HepG2 (cell line): ENCODE data around the gene NUP85. TPM values are rescaled to one million over a fixed set of nuclear protein-coding genes. Genes with fewer than 3 reads are reported as not detected.

Experiments
- ATAC-seq: fragments of 200-7000 bp; cut with Tn5 transposase; 3 replicates; pipeline ENCODE4 v1.9.1; 2020; ENCODE audit warnings: mild to moderate bottlenecking, moderate library complexity
- BruUV-seq: library from RNA; stranded (reverse); fragments of 400-500 nt; replicated peaks from 2 replicates; lab custom pipeline; 2021; lab: Mats Ljungman, UMichigan
- CTCF ChIA-PET: fragments of 300-600 bp; formaldehyde crosslinking; extraction: SDS; loops from one replicate; lab custom pipeline; 2021; ENCODE audit warnings: low total read pairs, inconsistent platforms, low intra/inter-chr PET ratio; lab: Yijun Ruan, JAX
- POLR2A ChIA-PET: fragments of 350-600 bp; sonication (Branson Sonifier 250); formaldehyde crosslinking; loops from one replicate; lab custom pipeline; 2020; ENCODE audit warnings: antibody characterized with exemption, inconsistent platforms; lab: Yijun Ruan, JAX
- DNase-seq: peaks from one replicate; pipeline ENCODE4 v3.0.0-alpha.2; 2015; ENCODE audit warnings: low spot score
- FAIRE-seq: peaks from 3 replicates; lab custom pipeline; 2011; peaks lifted over from hg19 to GRCh38; lab: Jason Lieb, UNC
- H2AFZ ChIP-seq: one replicate; pipeline ENCODE4 v1.6.1; 2011; ENCODE audit warnings: low read length, inconsistent platforms
- H3K27ac ChIP-seq: fragments of 300-600 bp; 3 replicates; pipeline ENCODE4 v1.8.0; 2011; ENCODE audit warnings: mixed run types, mild to moderate bottlenecking, mixed read lengths, low read length, inconsistent platforms; ENCODE audit not compliant: insufficient read depth; ENCODE audit errors: extremely low read length
- H3K27me3 ChIP-seq, 2 experiments: fragments of 200-600 bp in 1 of 2; 2 replicates in 1 of 2; 3 replicates in 1 of 2; pipeline versions ENCODE4 v1.6.0 to v1.8.0; 2011; ENCODE audit warnings: low read length in 2 of 2, mild to moderate bottlenecking in 2 of 2, moderate library complexity in 2 of 2, inconsistent platforms in 1 of 2; ENCODE audit not compliant: insufficient read depth in 2 of 2, control insufficient read depth in 1 of 2
- H3K36me3 ChIP-seq, 2 experiments: fragments of 200-600 bp in 1 of 2; replicated peaks in 1 of 2; 2 replicates in 1 of 2; 3 replicates in 1 of 2; pipeline versions ENCODE4 v1.5.1 to v1.8.0; 2011; ENCODE audit warnings: low read length in 2 of 2, inconsistent platforms in 1 of 2; ENCODE audit not compliant: insufficient read depth in 2 of 2, control insufficient read depth in 1 of 2
- H3K4me1 ChIP-seq: 2 replicates; pipeline ENCODE4 v1.5.1; 2012; ENCODE audit warnings: low read length, inconsistent platforms; ENCODE audit not compliant: insufficient read depth
- H3K4me2 ChIP-seq: 2 replicates; pipeline ENCODE4 v1.6.0; 2011; ENCODE audit warnings: low read depth, low read length, inconsistent platforms
- H3K4me3 ChIP-seq, 3 experiments: fragments of 200-600 bp in 1 of 3; sonication (generic), shearing (Covaris generic) in 1 of 3; replicated peaks in 1 of 3; 2 replicates each; pipeline ENCODE4 v1.5.1; 2011 to 2016; ENCODE audit warnings: low read length in 3 of 3, inconsistent platforms in 2 of 3, low read depth in 2 of 3, mild to moderate bottlenecking in 2 of 3, control low read depth in 1 of 3, mixed read lengths in 1 of 3; ENCODE audit not compliant: insufficient read depth in 1 of 3
- H3K79me2 ChIP-seq: one replicate; pipeline ENCODE4 v1.6.1; 2011; ENCODE audit warnings: low read length, inconsistent platforms; ENCODE audit not compliant: insufficient read depth
- H3K9ac ChIP-seq: 2 replicates; pipeline ENCODE4 v1.6.0; 2011; ENCODE audit warnings: mild to moderate bottlenecking, low read depth, low read length, inconsistent platforms; ENCODE audit not compliant: insufficient read depth
- H3K9me3 ChIP-seq: 2 replicates; pipeline ENCODE4 v1.5.1; 2012; ENCODE audit warnings: mild to moderate bottlenecking, low read length
- H4K20me1 ChIP-seq: 2 replicates; pipeline ENCODE4 v1.6.0; 2011; ENCODE audit warnings: inconsistent platforms, mild to moderate bottlenecking, low read length, moderate library complexity; ENCODE audit not compliant: insufficient read depth
- CSRNP1 ChIP-seq: sonication (generic); formaldehyde crosslinking; IDR thresholded peaks from 2 replicates; pipeline ENCODE4 v1.8.1; 2023; ENCODE audit warnings: mild to moderate bottlenecking, missing genetic modification reagents
- FUBP1 ChIP-seq: sonication (generic); formaldehyde crosslinking; IDR thresholded peaks from 2 replicates; pipeline ENCODE4 v1.5.1; 2020; ENCODE audit warnings: missing genetic modification reagents, mild to moderate bottlenecking, borderline replicate concordance
- KLF16 ChIP-seq, 2 experiments: sonication (generic) in 1 of 2; formaldehyde crosslinking in 1 of 2; IDR thresholded peaks; 2 replicates each; pipeline versions ENCODE4 v1.6.1 to v1.8.0; 2016 to 2023; ENCODE audit warnings: missing genetic modification reagents in 2 of 2, missing compliant biosample characterization in 1 of 2
- NFIB ChIP-seq: sonication (generic); formaldehyde crosslinking; IDR thresholded peaks from 2 replicates; pipeline ENCODE4 v1.9.0; 2021; ENCODE audit warnings: missing genetic modification reagents, mild to moderate bottlenecking, borderline replicate concordance
- NR2C2 ChIP-seq: sonication (generic); formaldehyde crosslinking; IDR thresholded peaks from 2 replicates; pipeline ENCODE4 v1.4.0; 2020; ENCODE audit warnings: missing genetic modification reagents, mild to moderate bottlenecking, moderate library complexity, borderline replicate concordance
- SIN3A ChIP-seq: IDR thresholded peaks from 2 replicates; pipeline ENCODE4 v1.6.1; 2011; ENCODE audit warnings: low read depth, mild to moderate bottlenecking, control low read depth, low read length, borderline replicate concordance
- WIZ ChIP-seq: sonication (generic); formaldehyde crosslinking; IDR thresholded peaks from 2 replicates; pipeline ENCODE4 v1.5.1; 2020; ENCODE audit warnings: mild to moderate bottlenecking, missing genetic modification reagents
- ZBTB1 ChIP-seq: sonication (generic); formaldehyde crosslinking; IDR thresholded peaks from 2 replicates; pipeline ENCODE4 v1.4.0; 2020; ENCODE audit warnings: missing genetic modification reagents, borderline replicate concordance
- ZNF121 ChIP-seq: sonication (generic); formaldehyde crosslinking; IDR thresholded peaks from 2 replicates; pipeline ENCODE4 v1.5.0; 2020; ENCODE audit warnings: mild to moderate bottlenecking, missing genetic modification reagents
- ZNF17 ChIP-seq: sonication (generic); formaldehyde crosslinking; IDR thresholded peaks from 2 replicates; pipeline ENCODE4 v1.5.0; 2020; ENCODE audit warnings: mild to moderate bottlenecking, missing genetic modification reagents
- ZNF225 ChIP-seq: sonication (generic); formaldehyde crosslinking; IDR thresholded peaks from 2 replicates; pipeline ENCODE4 v1.4.0; 2020; ENCODE audit warnings: mild to moderate bottlenecking, missing genetic modification reagents
- ZNF367 ChIP-seq: sonication (generic); formaldehyde crosslinking; IDR thresholded peaks from 2 replicates; pipeline ENCODE4 v1.4.0; 2020; ENCODE audit warnings: missing genetic modification reagents, borderline replicate concordance
- ZNF619 ChIP-seq: sonication (generic); formaldehyde crosslinking; IDR thresholded peaks from 2 replicates; pipeline ENCODE4 v1.4.0; 2020; ENCODE audit warnings: mild to moderate bottlenecking, missing genetic modification reagents
- WGBS: methylation state at CpG from one replicate; pipeline ENCODE4 v1.1.6; 2017; ENCODE audit warnings: low lambda C conversion rate; 5-methylcytosine and 5-hydroxymethylcytosine counted together
- in situ Hi-C: cut with HindIII; loops from 2 replicates; pipeline ENCODE4 v1.10.0; 2017; ENCODE audit warnings: low pct_unique_long_range_greater_than_20kb; ENCODE audit not compliant: extremely low pct_ligation_motif_present
- intact Hi-C: fragments of 100-400 bp; cut with micrococcal nuclease; formaldehyde crosslinking; loops from one replicate; pipeline ENCODE4 v1.10.0; 2022; ENCODE audit not compliant: unreplicated experiment
- polyA plus RNA-seq, 8 experiments: library from polyadenylated mRNA; depleted of rRNA in 3 of 8; stranded (reverse) in 7 of 8; unstranded in 1 of 8; fragments of >200 nt; fragmentation: Illumina TruSeq in 4 of 8; extraction: Trizol in 4 of 8; gene quantifications; 2 replicates each; pipeline versions ENCODE4 v1.2.1 to v1.2.3, GENCODE V29; 2011 to 2016; ENCODE audit warnings: low read depth in 4 of 8, missing spikeins in 1 of 8, mixed read lengths in 1 of 8; ENCODE audit not compliant: insufficient read depth in 1 of 8
- total RNA-seq, 5 experiments: library from RNA; depleted of rRNA; stranded (reverse); fragments of >200 nt; fragmentation: Illumina TruSeq; extraction: Trizol; gene quantifications; 2 replicates each; pipeline ENCODE4 v1.2.3, GENCODE V29; 2016; ENCODE audit warnings: low read depth in 1 of 5

Gene NUP85
- total and polyA plus RNA-seq, 2 of the 13 experiments (the other 11 are each of a cell fraction or from before 2014, with no cell fraction given) = 89.1 to 124 TPM

GRCh38 chr17:75208161-75208560 lies 2.7 kb downstream of the NUP85 start (continued):
- TF ChIP-seq ZNF225 (CRISPR knock-in tag) = no peak
- no peak for TF ChIP-seq WIZ (CRISPR knock-in tag)
- no peak for TF ChIP-seq SIN3A
- TF ChIP-seq ZNF17 (CRISPR knock-in tag) = no peak
- TF ChIP-seq ZBTB1 (CRISPR knock-in tag) = no peak
- TF ChIP-seq CSRNP1 (CRISPR knock-in tag) = no peak
- no peak for TF ChIP-seq NFIB (CRISPR knock-in tag)
- TF ChIP-seq ZNF619 (CRISPR knock-in tag) = no peak
- no peak for TF ChIP-seq ZNF121 (CRISPR knock-in tag)
- no peak for TF ChIP-seq ZNF367 (CRISPR knock-in tag)
- TF ChIP-seq KLF16 (CRISPR knock-in tag; IDR thresholded peaks at IDR 0.05) = no peak

GRCh38 chr17:75209061-75209460 lies 3.6 kb downstream of the NUP85 start:
- Histone ChIP-seq H3K4me2 (no peak overlapping the region), H3K9ac (no peak overlapping the region), H3K9me3 (no peaks in the 10 kb centered on the region), H3K27me3 (no peaks in the 10 kb centered on the region; a peak in 1 of 5 replicates), H3K79me2 (peaks cover 41% of the 10 kb centered on the region), H3K4me3 (no peak overlapping the region), H3K36me3 (peaks cover 19 to 51% of the 10 kb centered on the region in 2 experiments), H4K20me1 (no peaks in the 10 kb centered on the region), H3K4me1 (peaks cover 22% of the 10 kb centered on the region), H2AFZ (no peak overlapping the region), H3K27ac (no peak overlapping the region)
- ATAC-seq (no peak), DNase-seq (no peak), FAIRE-seq (no peak)
- 92% methylated on average over 3 of the region's 3 CpGs for WGBS
- ChIA-PET CTCF (no interaction called here), POLR2A (interaction anchor here (1.8 kb wide), 1 partner anchor 52 kb away, joined by 5 read pairs; the partner anchor contains the start of genes GGA3 and MRPS7)
- TF ChIP-seq NR2C2 (CRISPR knock-in tag) (no peak), FUBP1 (CRISPR knock-in tag) (no peak)
- in situ Hi-C loops = no loop called here
- BruUV-seq = no TSS peak
- intact Hi-C loops = no loop called here
